ENCODE results near the gene SLC24A3. TPM values are rescaled to one million over a fixed set of nuclear protein-coding genes. Genes with fewer than 3 reads are reported as not detected.

The SLC24A3 gene
- total RNA-seq, 1 donor from 2014 or later: 0.79 TPM

DNA sequence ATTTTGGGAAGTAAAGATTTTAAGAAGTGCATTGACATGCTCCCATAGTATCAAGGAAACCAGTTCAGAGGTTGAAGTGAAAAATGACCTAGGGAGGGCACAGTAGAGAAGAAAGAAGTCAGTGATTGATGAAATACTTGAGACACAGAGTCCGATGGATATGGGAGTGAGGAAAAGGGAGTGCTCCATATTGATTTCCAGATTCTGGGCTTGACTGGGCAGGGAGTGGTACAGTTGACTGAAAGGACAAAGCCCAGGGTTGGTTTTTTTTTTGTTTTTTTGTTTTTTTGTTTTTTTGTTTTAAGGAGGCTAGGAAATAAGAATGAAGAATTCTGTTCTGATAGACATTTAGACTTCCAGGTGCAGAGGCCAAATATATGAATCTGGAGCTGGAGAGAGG, 458.9 kb downstream of the SLC24A3 start:
- TF ChIP-seq, protein P1, sequence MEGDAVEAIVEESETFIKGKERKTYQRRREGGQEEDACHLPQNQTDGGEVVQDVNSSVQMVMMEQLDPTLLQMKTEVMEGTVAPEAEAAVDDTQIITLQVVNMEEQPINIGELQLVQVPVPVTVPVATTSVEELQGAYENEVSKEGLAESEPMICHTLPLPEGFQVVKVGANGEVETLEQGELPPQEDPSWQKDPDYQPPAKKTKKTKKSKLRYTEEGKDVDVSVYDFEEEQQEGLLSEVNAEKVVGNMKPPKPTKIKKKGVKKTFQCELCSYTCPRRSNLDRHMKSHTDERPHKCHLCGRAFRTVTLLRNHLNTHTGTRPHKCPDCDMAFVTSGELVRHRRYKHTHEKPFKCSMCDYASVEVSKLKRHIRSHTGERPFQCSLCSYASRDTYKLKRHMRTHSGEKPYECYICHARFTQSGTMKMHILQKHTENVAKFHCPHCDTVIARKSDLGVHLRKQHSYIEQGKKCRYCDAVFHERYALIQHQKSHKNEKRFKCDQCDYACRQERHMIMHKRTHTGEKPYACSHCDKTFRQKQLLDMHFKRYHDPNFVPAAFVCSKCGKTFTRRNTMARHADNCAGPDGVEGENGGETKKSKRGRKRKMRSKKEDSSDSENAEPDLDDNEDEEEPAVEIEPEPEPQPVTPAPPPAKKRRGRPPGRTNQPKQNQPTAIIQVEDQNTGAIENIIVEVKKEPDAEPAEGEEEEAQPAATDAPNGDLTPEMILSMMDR (IDR thresholded peaks at IDR 0.05; ENCODE audit: insufficient read depth, low read depth, low read length): no peak
- no peak for TF ChIP-seq EZH2 (IDR thresholded peaks at IDR 0.05; ENCODE audit: insufficient read depth, low read length)
- Histone ChIP-seq H3K9ac (ENCODE audit: low read length) (no peak overlapping the region), H2AFZ (ENCODE audit: low read depth, low read length) (no peak overlapping the region), H3K27ac (ENCODE audit: low read depth, low read length) (no peak overlapping the region), H3K36me3 (ENCODE audit: insufficient read depth, low read length) (no peaks in the 10 kb centered on the region), H3K9me3 (ENCODE audit: insufficient read depth, low read depth, low read length) (no peaks in the 10 kb centered on the region), H4K20me1 (ENCODE audit: insufficient read depth, low read length) (no peaks in the 10 kb centered on the region), H3K79me2 (ENCODE audit: insufficient read depth, low read length) (no peaks in the 10 kb centered on the region), H3K4me2 (ENCODE audit: low read length) (no peak overlapping the region), H3K4me3 (ENCODE audit: insufficient read depth, low read depth, low read length) (no peak overlapping the region), H3K4me1 (ENCODE audit: insufficient read depth, low read length) (no peaks in the 10 kb centered on the region), H3K27me3 (ENCODE audit: insufficient read depth, low read length) (peaks cover 2% of the 10 kb centered on the region)
- no peak for FAIRE-seq
- H3K4me1 Mint-ChIP-seq (ENCODE audit: low read depth, unreplicated experiment): no peaks in the 10 kb centered on the region
- H3K27ac Mint-ChIP-seq (ENCODE audit: unreplicated experiment): no peak overlapping the region
- peaks cover 32% of the 10 kb centered on the region for H3K27me3 Mint-ChIP-seq (ENCODE audit: low read depth, unreplicated experiment)
- H3K4me3 Mint-ChIP-seq (ENCODE audit: unreplicated experiment): no peak overlapping the region
- peaks cover 3% of the 10 kb centered on the region for H3K9me3 Mint-ChIP-seq (ENCODE audit: unreplicated experiment)
- DNase-seq (ENCODE audit: low read depth): no peak
- no peaks in the 10 kb centered on the region for H3K36me3 Mint-ChIP-seq (ENCODE audit: low read depth, unreplicated experiment)

DNA sequence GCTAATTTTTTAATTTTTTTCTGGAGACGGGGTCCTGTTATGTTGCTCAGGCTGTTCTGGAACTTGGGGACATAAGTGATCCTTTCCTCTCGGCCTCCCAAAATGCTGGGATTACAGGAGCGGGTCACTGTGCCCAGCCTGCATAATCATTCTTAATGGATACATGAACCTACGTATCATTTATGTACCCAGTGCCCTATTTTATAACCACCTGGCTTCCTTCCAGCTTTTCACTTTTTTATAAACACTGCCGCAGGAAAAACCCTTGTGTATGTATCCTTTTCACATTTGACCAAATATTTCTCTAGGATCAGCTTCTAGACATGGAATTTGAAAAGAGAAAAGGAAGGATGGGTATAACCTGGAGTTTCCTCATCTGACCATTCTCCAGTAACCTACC, 460.1 kb downstream of the SLC24A3 start:
- Mint-ChIP-seq H3K27ac (ENCODE audit: unreplicated experiment) (no peak overlapping the region), H3K36me3 (ENCODE audit: low read depth, unreplicated experiment) (no peaks in the 10 kb centered on the region), H3K9me3 (ENCODE audit: unreplicated experiment) (peaks cover 3% of the 10 kb centered on the region), H3K27me3 (ENCODE audit: low read depth, unreplicated experiment) (peaks cover 26% of the 10 kb centered on the region), H3K4me1 (ENCODE audit: low read depth, unreplicated experiment) (no peaks in the 10 kb centered on the region), H3K4me3 (ENCODE audit: unreplicated experiment) (no peak overlapping the region)
- Histone ChIP-seq H3K4me2 (ENCODE audit: low read length) (no peak overlapping the region), H2AFZ (ENCODE audit: low read depth, low read length) (no peak overlapping the region), H3K4me3 (ENCODE audit: insufficient read depth, low read depth, low read length) (no peak overlapping the region), H3K9me3 (ENCODE audit: insufficient read depth, low read depth, low read length) (no peaks in the 10 kb centered on the region), H3K79me2 (ENCODE audit: insufficient read depth, low read length) (no peaks in the 10 kb centered on the region), H3K9ac (ENCODE audit: low read length) (no peak overlapping the region), H3K27ac (ENCODE audit: low read depth, low read length) (no peak overlapping the region), H3K4me1 (ENCODE audit: insufficient read depth, low read length) (no peaks in the 10 kb centered on the region), H4K20me1 (ENCODE audit: insufficient read depth, low read length) (no peaks in the 10 kb centered on the region), H3K36me3 (ENCODE audit: insufficient read depth, low read length) (no peaks in the 10 kb centered on the region), H3K27me3 (ENCODE audit: insufficient read depth, low read length) (peaks cover 2% of the 10 kb centered on the region)
- DNase-seq (ENCODE audit: low read depth) (no peak), FAIRE-seq (no peak)
- TF ChIP-seq, protein P1 (IDR thresholded peaks at IDR 0.05; ENCODE audit: insufficient read depth, low read depth, low read length): no peak
- TF ChIP-seq EZH2 (IDR thresholded peaks at IDR 0.05; ENCODE audit: insufficient read depth, low read length): no peak

GRCh38 chr20:19673575-19673974, 461.1 kb downstream of the SLC24A3 start:
- no peaks in the 10 kb centered on the region for H4K20me1 ChIP-seq (ENCODE audit: insufficient read depth, low read length)
- H3K4me1 ChIP-seq (ENCODE audit: insufficient read depth, low read length): no peaks in the 10 kb centered on the region
- H3K4me2 ChIP-seq (ENCODE audit: low read length): no peak overlapping the region
- no peak overlapping the region for H3K4me3 ChIP-seq (ENCODE audit: insufficient read depth, low read depth, low read length)
- no peak for TF ChIP-seq EZH2 (IDR thresholded peaks at IDR 0.05; ENCODE audit: insufficient read depth, low read length)
- TF ChIP-seq, protein P1 (IDR thresholded peaks at IDR 0.05; ENCODE audit: insufficient read depth, low read depth, low read length): no peak
- H3K27ac ChIP-seq (ENCODE audit: low read depth, low read length): no peak overlapping the region
- Mint-ChIP-seq H3K27ac (ENCODE audit: unreplicated experiment) (no peak overlapping the region), H3K27me3 (ENCODE audit: low read depth, unreplicated experiment) (peaks cover 24% of the 10 kb centered on the region), H3K4me3 (ENCODE audit: unreplicated experiment) (no peak overlapping the region), H3K4me1 (ENCODE audit: low read depth, unreplicated experiment) (no peaks in the 10 kb centered on the region), H3K36me3 (ENCODE audit: low read depth, unreplicated experiment) (no peaks in the 10 kb centered on the region), H3K9me3 (ENCODE audit: unreplicated experiment) (peaks cover 5% of the 10 kb centered on the region)
- FAIRE-seq (no peak), DNase-seq (ENCODE audit: low read depth) (no peak)
- peaks cover 2% of the 10 kb centered on the region for H3K27me3 ChIP-seq (ENCODE audit: insufficient read depth, low read length)
- no peak overlapping the region for H2AFZ ChIP-seq (ENCODE audit: low read depth, low read length)
- no peaks in the 10 kb centered on the region for H3K36me3 ChIP-seq (ENCODE audit: insufficient read depth, low read length)
- H3K9ac ChIP-seq (ENCODE audit: low read length): no peak overlapping the region
- no peaks in the 10 kb centered on the region for H3K79me2 ChIP-seq (ENCODE audit: insufficient read depth, low read length)
- no peaks in the 10 kb centered on the region for H3K9me3 ChIP-seq (ENCODE audit: insufficient read depth, low read depth, low read length)

Measured in astrocyte (in vitro differentiated cells and primary cell).